NCI-H2196 treated with DMSO at 0.1 percent for 48 hours (cell line): ENCODE data around the gene OR4C13.
"Not testable (repeated sequence)": the region's sequence is repeated elsewhere in the genome, so short reads cannot be mapped to it uniquely, and the experiment has no call there.

Experiments used
- DNase-seq: peaks from one replicate; lab custom pipeline; 2025; ENCODE audit not compliant: unreplicated experiment; lab: John Stamatoyannopoulos, UW

Gene OR4C13

DNA sequence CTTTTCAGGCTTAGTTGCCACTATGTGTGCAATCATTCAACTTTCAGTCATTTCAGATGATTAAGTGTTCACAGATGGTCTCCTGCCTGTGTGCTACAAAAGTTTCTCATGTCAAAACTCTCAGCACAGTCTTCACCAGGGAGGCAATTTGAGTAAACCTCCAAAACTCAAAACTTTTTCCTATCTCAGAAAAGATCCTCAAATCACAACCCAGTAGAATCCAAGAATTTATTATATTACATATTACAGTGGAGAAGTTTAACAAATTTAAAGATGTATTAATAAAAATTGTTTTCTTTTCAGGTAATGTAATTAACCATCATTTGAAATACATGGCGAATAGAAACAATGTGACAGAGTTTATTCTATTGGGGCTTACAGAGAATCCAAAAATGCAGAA, at the start of gene OR4C13:
Gene OR4C13 (plus strand): TSS at position 301 of the 400 bp plus-strand sequence. CDS start 32 bp downstream, at position 333.
- DNase-seq: no peak

GRCh38 chr11:49911516-49911915, 40.7 kb upstream of the OR4C13 start:
- DNase-seq: not testable (repeated sequence)

GRCh38 chr11:49948701-49949100, 3.5 kb upstream of the OR4C13 start:
- not testable (repeated sequence) for DNase-seq

DNA sequence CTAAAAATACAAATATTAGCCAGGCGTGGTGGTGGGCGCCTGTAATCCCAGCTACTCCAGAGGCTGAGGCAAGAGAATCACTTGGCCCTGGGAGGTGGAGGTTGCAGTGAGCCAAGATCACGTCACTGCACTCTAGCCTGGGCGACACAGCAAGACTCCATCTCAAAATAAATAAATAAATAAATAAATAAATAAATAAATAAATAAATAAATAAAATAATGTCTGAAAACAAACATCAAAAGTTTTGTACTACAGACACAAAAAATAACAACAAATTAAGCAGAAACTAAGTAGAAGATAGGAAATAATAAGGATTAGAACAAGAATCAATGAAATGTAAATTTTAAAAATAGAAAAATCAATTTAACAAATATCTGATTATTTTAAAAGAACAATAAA, 21.2 kb downstream of the OR4C13 start:
- DNase-seq: not testable (repeated sequence)

- DNase-seq: not testable (repeated sequence)
Measured at GRCh38 chr11:49982435-49982834, 30.2 kb downstream of the OR4C13 start, which contains the start of gene OR4C12. Gene OR4C12 (minus strand): TSS chr11:49982535. CDS start chr11:49982501, 34 bp downstream.

DNA sequence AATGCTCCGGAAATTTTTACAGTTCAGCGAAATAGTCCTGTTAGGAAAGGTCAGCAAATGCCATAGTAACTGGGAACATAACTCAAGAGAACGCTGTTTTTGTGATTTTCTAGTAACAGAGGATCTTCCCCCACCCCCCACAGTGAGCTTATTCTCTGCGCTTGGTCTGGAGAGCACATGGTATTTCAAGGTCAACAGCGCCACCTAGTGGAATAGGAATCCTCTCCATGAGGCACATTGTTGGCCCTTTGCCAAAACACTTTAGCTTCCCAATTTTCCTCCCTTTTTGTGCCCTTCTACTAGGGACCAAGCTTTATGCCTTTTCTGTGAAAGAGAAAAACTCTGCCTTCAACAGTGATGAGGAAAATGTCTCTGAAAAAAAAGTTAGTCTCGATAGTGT, 43.4 kb downstream of the OR4C13 start:
- DNase-seq: peak; percentile 16
